Ovary (tissue), 9 donors: Measurements from ENCODE around the gene TIPARP. TPM values are rescaled to one million over a fixed set of nuclear protein-coding genes. Genes with fewer than 3 reads are reported as not detected.

Experiments
- DNase-seq, 5 donors: peaks; one replicate each; pipeline ENCODE4 v3.0.0-alpha.2; 2019 to 2020
- H3K27ac ChIP-seq, 2 donors: fragments of 200-600 bp; one replicate each; pipeline versions ENCODE4 v1.5.1 to v1.8.0; 2019 to 2022
- H3K27me3 ChIP-seq: fragments of 200-600 bp; one replicate; pipeline ENCODE4 v1.8.0; 2022
- H3K36me3 ChIP-seq: fragments of 200-600 bp; sonication (generic); one replicate; pipeline ENCODE4 v1.5.1; 2019
- H3K4me1 ChIP-seq: one replicate; pipeline ENCODE4 v1.8.1; 2013; ENCODE audit warnings: mild to moderate bottlenecking, moderate library complexity; ENCODE audit not compliant: insufficient read depth
- H3K4me3 ChIP-seq: fragments of 200-600 bp; sonication (generic); one replicate; pipeline ENCODE4 v1.5.1; 2017
- H3K9me3 ChIP-seq, 2 donors: fragments of 200-600 bp in 1 of 2; sonication (generic) in 1 of 2; one replicate each; pipeline versions ENCODE4 v1.5.1 to v1.8.1; 2013 to 2019; ENCODE audit warnings: mild to moderate bottlenecking in 1 of 2, moderate library complexity in 1 of 2
- CTCF ChIP-seq, 3 donors: fragments of 450-650 bp in 2 of 3; fragments of 200-600 bp in 1 of 3; IDR thresholded peaks; one replicate each; pipeline versions ENCODE4 v1.5.1 to v1.8.0; 2016 to 2022; ENCODE audit warnings: antibody characterized with exemption in 3 of 3, mild to moderate bottlenecking in 1 of 3
- EP300 ChIP-seq: sonication (generic); formaldehyde crosslinking; IDR thresholded peaks from one replicate; pipeline ENCODE4 v1.6.1; 2017; ENCODE audit warnings: antibody characterized with exemption
- POLR2A ChIP-seq: fragments of 450-650 bp; IDR thresholded peaks from one replicate; pipeline ENCODE4 v1.6.1; 2017; ENCODE audit warnings: antibody characterized with exemption, mild to moderate bottlenecking, moderate library complexity
- WGBS, 3 donors: extraction: QIAGEN DNeasy Blood & Tissue Kit in 1 of 3; methylation state at CpG; one replicate each; pipeline versions ENCODE4 v1.1.5 to v1.1.7; 2013 to 2017; 5-methylcytosine and 5-hydroxymethylcytosine counted together
- intact Hi-C, 4 donors: fragments of 100-400 bp; cut with DNase I; formaldehyde crosslinking; loops; one replicate each; pipeline versions ENCODE4 v1.11.0 to v1.15.1; 2022 to 2023
- polyA plus RNA-seq, 2 donors: library from polyadenylated mRNA; stranded (reverse); fragments of 200-250 nt in 1 of 2; fragments of 350-450 nt in 1 of 2; fragmentation: Illumina TruSeq in 1 of 2; extraction: RNeasy Lipid Tissue Mini Kit (QIAGEN cat#74804) in 1 of 2; gene quantifications; one replicate each; pipeline ENCODE4 v1.2.3, GENCODE V29; 2013 to 2014
- total RNA-seq, 7 donors: library from RNA; depleted of rRNA in 2 of 7; stranded (reverse); fragments of >200 nt in 2 of 7; fragmentation: NEBNext Ultra II Directional in 3 of 7; extraction: Animal tissue kit (Norgen Biotek cat#: 25700) in 3 of 7; gene quantifications; one replicate each; pipeline versions ENCODE4 v1.1.0 to v1.2.4, GENCODE V29; 2016 to 2023
- donor health status: DM: no; HTN: no; CAD: no; lungs with moderate emphysema.
- donor health status: DM: no; HTN: no; CAD: no.
- donor health status: Bipolar disorder and iron deficiency.
- donor health status: DM: yes; HTN: yes; CAD: no.
- donor health status: DM: no; HTN: no; CAD: no.
- donor health status: DM: yes; HTN: yes; CAD: no.

The TIPARP gene
- total and polyA plus RNA-seq, 9 donors, result 11.3 to 109 (median 46.1) TPM

GRCh38 chr3:156642750-156643728, 31.4 kb upstream of the TIPARP start:
- 71 to 74% (median 72%) methylated on average over 8 of the region's 8 CpGs for WGBS, 3 donors
- Histone ChIP-seq H3K27me3 (no peaks in the 10 kb centered on the region), H3K27ac (no peak overlapping the region), H3K9me3 (no peaks in the 10 kb centered on the region), H3K4me1 (no peaks in the 10 kb centered on the region), H3K36me3 (no peaks in the 10 kb centered on the region), H3K4me3 (no peak overlapping the region)
- intact Hi-C loops, result no loop called here
- DNase-seq, result no peak
- no peak for TF ChIP-seq POLR2A
- no peak for TF ChIP-seq EP300
- no peak for TF ChIP-seq CTCF (IDR thresholded peaks at IDR 0.05)

- H3K4me3 ChIP-seq, result no peak overlapping the region
Observed at GRCh38 chr3:156643729-156644389, 30.5 kb upstream of the TIPARP start.

GRCh38 chr3:156644958-156645357, 29.4 kb upstream of the TIPARP start:
- H3K36me3 ChIP-seq, result no peaks in the 10 kb centered on the region
- no peaks in the 10 kb centered on the region for H3K9me3 ChIP-seq
- no peak for DNase-seq
- intact Hi-C loops, result no loop called here
- H3K27me3 ChIP-seq, result no peaks in the 10 kb centered on the region
- no peaks in the 10 kb centered on the region for H3K4me1 ChIP-seq
- TF ChIP-seq EP300, result no peak
- TF ChIP-seq POLR2A, result no peak
- TF ChIP-seq CTCF (IDR thresholded peaks at IDR 0.05), result no peak
- H3K27ac ChIP-seq, result no peak overlapping the region
- H3K4me3 ChIP-seq, result no peak overlapping the region

More at GRCh38 chr3:156643729-156644389, 30.5 kb upstream of the TIPARP start:
- no peaks in the 10 kb centered on the region for H3K27me3 ChIP-seq
- intact Hi-C loops, result no loop called here
- no peak for DNase-seq
- H3K36me3 ChIP-seq, result no peaks in the 10 kb centered on the region
- no peaks in the 10 kb centered on the region for H3K4me1 ChIP-seq
- TF ChIP-seq CTCF (IDR thresholded peaks at IDR 0.05) (no peak), EP300 (no peak), POLR2A (no peak)
- H3K27ac ChIP-seq, result no peak overlapping the region
- no peaks in the 10 kb centered on the region for H3K9me3 ChIP-seq
- WGBS, 3 donors, result 13 to 25% (median 21%) methylated on average over 6 of the region's 6 CpGs

GRCh38 chr3:156646958-156647357, 27.4 kb upstream of the TIPARP start:
- TF ChIP-seq CTCF (IDR thresholded peaks at IDR 0.05) (no peak), EP300 (no peak), POLR2A (no peak)
- intact Hi-C loops, result no loop called here
- H3K27me3 ChIP-seq, result no peaks in the 10 kb centered on the region

More at GRCh38 chr3:156646958-156647357, 27.4 kb upstream of the TIPARP start:
- H3K9me3 ChIP-seq, result no peaks in the 10 kb centered on the region
- no peaks in the 10 kb centered on the region for H3K36me3 ChIP-seq
- H3K4me3 ChIP-seq, result no peak overlapping the region
- H3K27ac ChIP-seq, result no peak overlapping the region
- H3K4me1 ChIP-seq, result no peaks in the 10 kb centered on the region
- DNase-seq, result no peak
